HAP-1 (cell line): ENCODE measurements around the gene TEAD1.

Experiments
- DNase-seq, 2 experiments: peaks; one replicate each; pipeline ENCODE4 v3.0.0-alpha.2; 2016 to 2020; ENCODE audit warnings: low spot score in 2 of 2
- H3K27me3 ChIP-seq: fragments of 250-450 bp; sonication (Bioruptor Pico); 2 replicates; pipeline ENCODE4 v1.5.1; 2020; ENCODE audit warnings: low read depth, mild to moderate bottlenecking, moderate library complexity
- H3K36me3 ChIP-seq: fragments of 250-450 bp; sonication (Bioruptor Pico); replicated peaks from 2 replicates; pipeline ENCODE4 v1.5.1; 2020; ENCODE audit warnings: mild to moderate bottlenecking
- H3K4me1 ChIP-seq: fragments of 250-450 bp; sonication (Bioruptor Pico); 2 replicates; pipeline ENCODE4 v1.5.1; 2020; ENCODE audit warnings: mild to moderate bottlenecking
- H3K4me3 ChIP-seq: fragments of 250-450 bp; sonication (Bioruptor Pico); 2 replicates; pipeline ENCODE4 v1.5.1; 2020; ENCODE audit warnings: mild to moderate bottlenecking, moderate library complexity
- H3K9me3 ChIP-seq: fragments of 250-450 bp; sonication (Bioruptor Pico); 2 replicates; pipeline ENCODE4 v1.5.1; 2020; ENCODE audit warnings: mild to moderate bottlenecking, moderate library complexity
- in situ Hi-C: fragments of 300-500 bp; cut with MboI; formaldehyde crosslinking; loops from 3 replicates; pipeline ENCODE4 v1.14.3; 2020; ENCODE audit warnings: low sequenced_read_pairs, inconsistent platforms, mixed read lengths

Gene TEAD1

DNA sequence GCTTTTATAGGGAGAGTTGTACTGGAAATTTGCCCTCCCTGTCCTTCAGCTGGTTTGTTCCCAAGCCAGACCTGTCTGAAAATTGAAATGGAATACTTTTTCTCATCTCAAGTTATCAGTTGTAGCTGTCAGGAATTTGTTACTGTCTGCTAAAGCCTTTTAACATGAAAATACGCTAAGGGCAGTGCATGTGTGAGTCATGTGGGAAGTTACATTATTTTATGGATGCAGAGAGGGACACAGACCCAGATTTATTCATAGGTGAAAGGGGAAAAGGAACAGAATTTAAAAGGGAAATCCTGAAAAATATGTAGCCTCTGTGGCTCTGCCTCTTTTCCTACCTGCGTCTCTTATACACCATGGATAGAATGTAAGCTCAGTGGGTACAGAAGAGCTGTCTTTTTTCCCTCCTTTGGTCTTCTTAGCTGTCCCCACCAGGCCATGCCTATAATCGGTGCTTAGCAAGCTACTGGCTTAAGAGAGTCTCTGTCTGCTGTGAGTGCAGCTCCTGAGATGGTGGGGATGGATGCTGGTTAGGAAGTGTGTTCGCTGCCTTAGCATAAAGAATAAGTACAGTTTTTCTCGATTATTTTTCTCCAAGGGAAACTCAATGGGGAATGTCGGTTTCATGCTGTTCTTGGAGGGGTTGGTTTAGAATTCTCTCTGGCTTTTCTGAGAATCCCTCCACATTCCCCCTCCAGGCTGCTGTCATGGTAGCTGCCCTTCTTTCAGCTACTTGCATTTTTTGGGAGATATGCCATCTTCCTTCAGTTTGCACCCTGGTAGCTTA lies 166.8 kb downstream of the TEAD1 start:
- peaks cover 59% of the 10 kb centered on the region for H3K4me1 ChIP-seq
- DNase-seq = peak in 1 of 2 experiments; percentile 61

DNA sequence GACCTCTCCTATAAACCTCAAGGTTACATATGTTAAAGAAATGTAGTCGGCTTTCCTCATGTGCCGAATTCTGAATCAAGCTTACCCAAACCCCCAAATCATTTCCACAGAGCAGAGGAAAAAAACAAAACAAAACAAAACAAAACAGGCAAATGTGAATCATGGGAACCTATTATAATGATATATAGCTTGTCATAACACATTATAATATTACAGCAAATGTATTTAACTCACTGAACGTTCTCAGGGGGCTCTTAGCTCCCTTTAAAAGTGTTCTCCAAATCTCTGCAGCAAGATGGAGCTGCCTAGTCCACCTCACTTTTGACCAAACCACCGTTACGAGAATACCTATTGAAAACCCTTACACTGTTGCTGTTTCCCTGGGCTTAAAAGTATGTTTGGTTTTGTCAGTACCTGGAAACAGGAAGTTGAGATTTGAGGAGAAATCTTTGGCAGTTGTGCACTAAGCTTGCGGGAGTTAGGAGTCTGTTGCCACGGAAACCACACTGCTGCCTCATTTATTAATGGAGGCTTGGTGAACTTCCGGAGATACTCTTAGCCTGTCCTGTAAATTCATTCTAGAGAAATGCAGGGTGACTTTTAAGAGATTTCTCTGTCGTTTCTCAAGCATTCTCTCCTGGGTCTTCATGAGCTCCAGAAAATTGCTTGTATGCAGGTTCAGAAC lies 167.9 kb downstream of the TEAD1 start:
- in situ Hi-C loops = no loop called here
- no peaks in the 10 kb centered on the region for H3K36me3 ChIP-seq
- peaks cover 65% of the 10 kb centered on the region for H3K4me1 ChIP-seq
- peak; percentile 70 to 78 for DNase-seq
- no peaks in the 10 kb centered on the region for H3K9me3 ChIP-seq
- H3K27me3 ChIP-seq = no peaks in the 10 kb centered on the region
- H3K4me3 ChIP-seq = no peak overlapping the region

More for the DNA sequence above, 166.8 kb downstream of the TEAD1 start:
- no peaks in the 10 kb centered on the region for H3K27me3 ChIP-seq
- in situ Hi-C loops = no loop called here
- no peaks in the 10 kb centered on the region for H3K36me3 ChIP-seq
- H3K4me3 ChIP-seq = no peak overlapping the region
- no peaks in the 10 kb centered on the region for H3K9me3 ChIP-seq

GRCh38 chr11:12842933-12843636 lies 168.9 kb downstream of the TEAD1 start:
- Histone ChIP-seq H3K9me3 (peaks cover 5% of the 10 kb centered on the region; the same call in 1 of the 2 replicates), H3K36me3 (no peaks in the 10 kb centered on the region), H3K27me3 (no peaks in the 10 kb centered on the region), H3K4me3 (no peak overlapping the region), H3K4me1 (peaks cover 65% of the 10 kb centered on the region)
- DNase-seq = peak; percentile 91 to 93
- in situ Hi-C loops = no loop called here

- no peaks in the 10 kb centered on the region for H3K27me3 ChIP-seq
- DNase-seq = no peak
- H3K4me3 ChIP-seq = no peak overlapping the region
These were observed 170.9 kb downstream of the TEAD1 start for GRCh38 chr11:12845163-12845562.

DNA sequence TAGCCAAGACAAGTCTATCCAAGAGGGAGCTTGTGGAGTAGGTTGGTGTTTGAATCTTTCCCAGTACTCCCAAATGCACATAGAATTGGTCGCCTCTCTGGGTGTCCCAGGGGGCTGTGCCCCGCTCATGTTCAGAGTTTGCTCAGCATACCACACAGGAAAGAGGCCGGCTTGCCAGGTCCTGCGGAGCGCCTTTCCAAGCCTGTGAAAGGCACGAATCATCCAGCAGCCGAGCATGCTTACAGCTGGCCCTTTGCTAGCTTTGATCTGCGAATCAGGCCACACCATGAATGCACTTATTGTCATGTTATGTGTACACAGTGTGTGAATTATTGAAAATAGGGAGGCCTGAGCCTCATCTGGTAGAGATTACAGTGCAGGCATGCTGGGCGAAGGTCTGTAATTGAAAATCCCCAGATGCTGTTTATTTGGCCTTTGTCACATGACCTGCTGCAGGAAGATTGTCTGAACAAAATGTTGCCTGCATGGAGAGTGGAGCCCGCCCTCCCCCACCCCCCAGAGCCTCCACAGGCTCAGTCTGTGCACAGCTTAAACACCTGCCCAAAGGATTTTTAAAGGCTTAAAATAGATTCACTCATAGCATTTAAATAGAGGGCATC lies 171.6 kb downstream of the TEAD1 start:
- in situ Hi-C loops = no loop called here

More at GRCh38 chr11:12845163-12845562, 170.9 kb downstream of the TEAD1 start:
- Histone ChIP-seq H3K4me1 (peaks cover 61% of the 10 kb centered on the region), H3K36me3 (no peaks in the 10 kb centered on the region), H3K9me3 (peaks cover 5% of the 10 kb centered on the region; the same call in 1 of the 2 replicates)
- in situ Hi-C loops = no loop called here

GRCh38 chr11:12846786-12847615 lies 172.8 kb downstream of the TEAD1 start:
- Histone ChIP-seq H3K9me3 (peaks cover 5% of the 10 kb centered on the region; the same call in 1 of the 2 replicates), H3K4me3 (no peak overlapping the region), H3K36me3 (no peaks in the 10 kb centered on the region), H3K27me3 (no peaks in the 10 kb centered on the region), H3K4me1 (peaks cover 42% of the 10 kb centered on the region)
- in situ Hi-C loops = no loop called here
- no peak for DNase-seq

More for the DNA sequence above, 171.6 kb downstream of the TEAD1 start:
- Histone ChIP-seq H3K9me3 (peaks cover 5% of the 10 kb centered on the region; the same call in 1 of the 2 replicates), H3K4me1 (peaks cover 54% of the 10 kb centered on the region), H3K27me3 (no peaks in the 10 kb centered on the region), H3K4me3 (no peak overlapping the region), H3K36me3 (no peaks in the 10 kb centered on the region)
- DNase-seq = peak; percentile 83 to 84

GRCh38 chr11:12848413-12848812 lies 174.2 kb downstream of the TEAD1 start:
- no peak for DNase-seq
- H3K27me3 ChIP-seq = no peaks in the 10 kb centered on the region
- in situ Hi-C loops = no loop called here
- H3K4me3 ChIP-seq = no peak overlapping the region
- H3K4me1 ChIP-seq = peaks cover 36% of the 10 kb centered on the region
- no peaks in the 10 kb centered on the region for H3K36me3 ChIP-seq
- H3K9me3 ChIP-seq = peaks cover 5% of the 10 kb centered on the region; the same call in 1 of the 2 replicates

DNA sequence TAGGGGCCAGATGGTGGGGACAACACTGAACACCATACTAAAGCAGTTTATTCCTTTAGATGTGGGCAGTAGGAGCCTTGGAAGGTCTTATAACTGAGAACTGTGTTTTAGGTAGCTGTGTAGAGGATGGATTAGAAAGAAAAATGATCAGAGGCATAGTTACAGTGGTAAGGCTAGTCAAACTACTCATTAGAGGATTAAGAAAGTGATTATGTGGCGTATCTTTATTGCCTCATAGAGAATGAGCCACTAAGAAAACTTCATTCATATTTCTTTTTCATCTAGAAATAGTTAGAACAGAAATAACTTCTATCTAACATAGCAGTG lies 179.1 kb downstream of the TEAD1 start:
- no peak overlapping the region for H3K4me3 ChIP-seq
- in situ Hi-C loops = no loop called here
- H3K27me3 ChIP-seq = no peaks in the 10 kb centered on the region
- H3K9me3 ChIP-seq = no peaks in the 10 kb centered on the region
- DNase-seq = no peak
- no peaks in the 10 kb centered on the region for H3K36me3 ChIP-seq
- H3K4me1 ChIP-seq = peaks cover 9% of the 10 kb centered on the region

GRCh38 chr11:12853652-12854296 lies 179.6 kb downstream of the TEAD1 start:
- Histone ChIP-seq H3K36me3 (no peaks in the 10 kb centered on the region), H3K9me3 (no peaks in the 10 kb centered on the region), H3K27me3 (no peaks in the 10 kb centered on the region), H3K4me3 (no peak overlapping the region), H3K4me1 (peaks cover 9% of the 10 kb centered on the region)
- in situ Hi-C loops = no loop called here
- DNase-seq = no peak

GRCh38 chr11:12854297-12854661 lies 180.1 kb downstream of the TEAD1 start:
- in situ Hi-C loops = no loop called here

GRCh38 chr11:12854829-12855228 lies 180.6 kb downstream of the TEAD1 start:
- DNase-seq = no peak
- Histone ChIP-seq H3K4me1 (peaks cover 9% of the 10 kb centered on the region), H3K9me3 (no peaks in the 10 kb centered on the region), H3K4me3 (no peak overlapping the region), H3K36me3 (no peaks in the 10 kb centered on the region), H3K27me3 (no peaks in the 10 kb centered on the region)
- in situ Hi-C loops = no loop called here

More at GRCh38 chr11:12854297-12854661, 180.1 kb downstream of the TEAD1 start:
- DNase-seq = no peak
- no peaks in the 10 kb centered on the region for H3K27me3 ChIP-seq
- H3K9me3 ChIP-seq = no peaks in the 10 kb centered on the region
- peaks cover 9% of the 10 kb centered on the region for H3K4me1 ChIP-seq
- no peak overlapping the region for H3K4me3 ChIP-seq
- H3K36me3 ChIP-seq = no peaks in the 10 kb centered on the region

DNA sequence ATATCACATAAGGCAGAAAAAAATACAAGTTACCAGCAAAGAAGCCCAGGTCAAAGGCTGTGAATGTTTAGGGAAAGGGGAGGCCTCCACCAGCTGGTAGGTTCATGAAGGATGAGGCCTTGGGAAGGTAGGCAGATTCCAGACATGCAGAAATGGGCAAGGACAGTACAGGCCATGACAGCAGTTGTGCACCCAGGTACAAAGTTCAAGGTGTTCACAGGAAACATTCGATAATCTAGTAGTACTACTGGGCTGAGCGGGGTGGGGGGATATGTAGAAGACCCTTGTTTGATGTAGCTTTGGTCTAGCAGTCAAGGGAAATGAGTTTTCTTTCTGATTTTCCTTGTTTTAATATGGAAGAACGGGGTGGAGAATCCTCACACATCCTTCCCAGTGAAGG lies 182.1 kb downstream of the TEAD1 start:
- Histone ChIP-seq H3K4me1 (peaks cover 15% of the 10 kb centered on the region), H3K4me3 (no peak overlapping the region), H3K36me3 (no peaks in the 10 kb centered on the region), H3K27me3 (no peaks in the 10 kb centered on the region), H3K9me3 (no peaks in the 10 kb centered on the region)
- in situ Hi-C loops = no loop called here
- DNase-seq = no peak
